C4-2B (cell line): ENCODE measurements around the gene EFEMP1.

Experiments used
- ZFX ChIP-seq: fragments of 450-650 bp; IDR thresholded peaks from 2 replicates; pipeline ENCODE4 v1.6.1; 2017
- TF ChIP-seq, protein P1 (sequence below): fragments of 450-650 bp; conservative IDR thresholded peaks from 2 replicates; pipeline ENCODE4 v1.5.1; 2017; ENCODE audit warnings: mild to moderate bottlenecking

GRCh38 chr2:55958756-55959155, 35.2 kb upstream of the EFEMP1 start:
- TF ChIP-seq, protein P1, sequence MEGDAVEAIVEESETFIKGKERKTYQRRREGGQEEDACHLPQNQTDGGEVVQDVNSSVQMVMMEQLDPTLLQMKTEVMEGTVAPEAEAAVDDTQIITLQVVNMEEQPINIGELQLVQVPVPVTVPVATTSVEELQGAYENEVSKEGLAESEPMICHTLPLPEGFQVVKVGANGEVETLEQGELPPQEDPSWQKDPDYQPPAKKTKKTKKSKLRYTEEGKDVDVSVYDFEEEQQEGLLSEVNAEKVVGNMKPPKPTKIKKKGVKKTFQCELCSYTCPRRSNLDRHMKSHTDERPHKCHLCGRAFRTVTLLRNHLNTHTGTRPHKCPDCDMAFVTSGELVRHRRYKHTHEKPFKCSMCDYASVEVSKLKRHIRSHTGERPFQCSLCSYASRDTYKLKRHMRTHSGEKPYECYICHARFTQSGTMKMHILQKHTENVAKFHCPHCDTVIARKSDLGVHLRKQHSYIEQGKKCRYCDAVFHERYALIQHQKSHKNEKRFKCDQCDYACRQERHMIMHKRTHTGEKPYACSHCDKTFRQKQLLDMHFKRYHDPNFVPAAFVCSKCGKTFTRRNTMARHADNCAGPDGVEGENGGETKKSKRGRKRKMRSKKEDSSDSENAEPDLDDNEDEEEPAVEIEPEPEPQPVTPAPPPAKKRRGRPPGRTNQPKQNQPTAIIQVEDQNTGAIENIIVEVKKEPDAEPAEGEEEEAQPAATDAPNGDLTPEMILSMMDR: no peak
- TF ChIP-seq ZFX: no peak
